ENCODE data around the gene MUC22. TPM values are rescaled to one million over a fixed set of nuclear protein-coding genes. Genes with fewer than 3 reads are reported as not detected.
A peak's percentile ranks its signal among the peaks of the same experiment; 100 is the strongest.
"Not testable (repeated sequence)": the region's sequence is repeated elsewhere in the genome, so short reads cannot be mapped to it uniquely, and the experiment has no call there.

The MUC22 gene
- total RNA-seq, 1 experiment from 2014 or later, result not detected

DNA sequence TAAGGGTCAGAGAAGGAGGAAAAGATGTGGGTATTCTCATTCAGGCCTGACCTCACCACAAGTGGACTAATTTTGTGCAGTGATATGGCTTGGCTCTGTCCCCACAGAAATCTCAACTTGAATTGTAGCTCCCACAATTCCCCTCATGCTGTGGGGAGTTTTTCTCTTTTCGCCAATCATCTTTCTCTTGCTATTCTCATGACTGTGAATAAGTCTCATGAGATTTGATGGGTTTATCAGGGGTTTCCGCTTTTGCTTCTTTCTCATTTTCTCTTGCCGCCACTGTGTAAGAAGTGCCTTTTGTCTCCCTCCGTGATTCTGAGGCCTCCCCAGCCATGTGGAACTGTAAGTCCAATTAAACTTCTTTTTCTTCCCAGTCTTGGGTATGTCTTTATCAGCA, 42.9 kb downstream of the MUC22 start:
- not testable (repeated sequence) for H3K27ac ChIP-seq (ENCODE audit: low read length); H3K27me3 ChIP-seq (ENCODE audit: low read length); H4K20me1 ChIP-seq (ENCODE audit: insufficient read depth, low read depth, low read length); H3K79me2 ChIP-seq (ENCODE audit: low read length); H3K9me2 ChIP-seq (replicated peaks; ENCODE audit: insufficient read depth, low read length); H3K36me3 ChIP-seq (ENCODE audit: insufficient read depth, low read length); H3K9me3 ChIP-seq (ENCODE audit: low read length)
- H2AFZ ChIP-seq (ENCODE audit: low read length), result 0 out of 2 replicates have a peak overlapping the region, but pooled peaks have one; percentile 88
- H3K4me1 ChIP-seq (ENCODE audit: low read length), result peaks cover 12% of the 10 kb centered on the region
- peak overlapping the region; percentile 46 for H3K4me2 ChIP-seq (ENCODE audit: low read depth, low read length, poor library complexity, severe bottlenecking)
- peak; percentile 67 for DNase-seq
- H3K4me3 ChIP-seq (ENCODE audit: low read length), result peak overlapping the region; percentile 46
- peak overlapping the region; percentile 63 for H3K9ac ChIP-seq (ENCODE audit: low read length)

- H3K9ac ChIP-seq (ENCODE audit: low read length), result peak overlapping the region; percentile 63
- H3K4me2 ChIP-seq (ENCODE audit: low read depth, low read length, poor library complexity, severe bottlenecking), result peak overlapping the region; percentile 46
- no peaks in the 10 kb centered on the region for H3K79me2 ChIP-seq (ENCODE audit: low read length)
- no peak overlapping the region for H3K27ac ChIP-seq (ENCODE audit: low read length)
- no peaks in the 10 kb centered on the region for H4K20me1 ChIP-seq (ENCODE audit: insufficient read depth, low read depth, low read length)
- H3K4me1 ChIP-seq (ENCODE audit: low read length), result peaks cover 12% of the 10 kb centered on the region
- H2AFZ ChIP-seq (ENCODE audit: low read length), result no peak overlapping the region
- no peaks in the 10 kb centered on the region for H3K36me3 ChIP-seq (ENCODE audit: insufficient read depth, low read length)
- peak; percentile 54 for DNase-seq
- no peaks in the 10 kb centered on the region for H3K9me2 ChIP-seq (replicated peaks; ENCODE audit: insufficient read depth, low read length)
- H3K9me3 ChIP-seq (ENCODE audit: low read length), result no peaks in the 10 kb centered on the region
- peak overlapping the region; percentile 46 for H3K4me3 ChIP-seq (ENCODE audit: low read length)
- no peaks in the 10 kb centered on the region for H3K27me3 ChIP-seq (ENCODE audit: low read length)
Observed at GRCh38 chr6:31053873-31054272, 43.6 kb downstream of the MUC22 start.

- H3K4me2 ChIP-seq (ENCODE audit: low read depth, low read length, poor library complexity, severe bottlenecking), result no peak overlapping the region
- no peaks in the 10 kb centered on the region for H3K79me2 ChIP-seq (ENCODE audit: low read length)
- H3K9me3 ChIP-seq (ENCODE audit: low read length), result no peaks in the 10 kb centered on the region
- no peaks in the 10 kb centered on the region for H3K9me2 ChIP-seq (replicated peaks; ENCODE audit: insufficient read depth, low read length)
- no peak overlapping the region for H3K4me3 ChIP-seq (ENCODE audit: low read length)
- no peak overlapping the region for H3K9ac ChIP-seq (ENCODE audit: low read length)
- H3K27ac ChIP-seq (ENCODE audit: low read length), result no peak overlapping the region
- no peaks in the 10 kb centered on the region for H4K20me1 ChIP-seq (ENCODE audit: insufficient read depth, low read depth, low read length)
- H3K4me1 ChIP-seq (ENCODE audit: low read length), result peaks cover 12% of the 10 kb centered on the region
- no peaks in the 10 kb centered on the region for H3K36me3 ChIP-seq (ENCODE audit: insufficient read depth, low read length)
- H3K27me3 ChIP-seq (ENCODE audit: low read length), result no peaks in the 10 kb centered on the region
- no peak for DNase-seq
- H2AFZ ChIP-seq (ENCODE audit: low read length), result no peak overlapping the region
Observed at GRCh38 chr6:31055441-31055840, 45.2 kb downstream of the MUC22 start.

- Histone ChIP-seq H3K27ac (ENCODE audit: low read length) (no peak overlapping the region), H3K4me2 (ENCODE audit: low read depth, low read length, poor library complexity, severe bottlenecking) (no peak overlapping the region), H3K9ac (ENCODE audit: low read length) (no peak overlapping the region), H3K36me3 (ENCODE audit: insufficient read depth, low read length) (no peaks in the 10 kb centered on the region), H3K9me2 (replicated peaks; ENCODE audit: insufficient read depth, low read length) (no peaks in the 10 kb centered on the region), H2AFZ (ENCODE audit: low read length) (no peak overlapping the region), H3K9me3 (ENCODE audit: low read length) (no peaks in the 10 kb centered on the region), H3K4me1 (ENCODE audit: low read length) (peaks cover 12% of the 10 kb centered on the region), H3K79me2 (ENCODE audit: low read length) (no peaks in the 10 kb centered on the region), H3K4me3 (ENCODE audit: low read length) (no peak overlapping the region), H4K20me1 (ENCODE audit: insufficient read depth, low read depth, low read length) (no peaks in the 10 kb centered on the region), H3K27me3 (ENCODE audit: low read length) (no peaks in the 10 kb centered on the region)
- no peak for DNase-seq
Observed at GRCh38 chr6:31057426-31058003, 47.2 kb downstream of the MUC22 start.

GRCh38 chr6:31058128-31058894, 48.0 kb downstream of the MUC22 start:
- Histone ChIP-seq H4K20me1 (ENCODE audit: insufficient read depth, low read depth, low read length) (no peaks in the 10 kb centered on the region), H3K9ac (ENCODE audit: low read length) (no peak overlapping the region), H3K4me2 (ENCODE audit: low read depth, low read length, poor library complexity, severe bottlenecking) (no peak overlapping the region), H3K4me1 (ENCODE audit: low read length) (peaks cover 9% of the 10 kb centered on the region), H3K36me3 (ENCODE audit: insufficient read depth, low read length) (no peaks in the 10 kb centered on the region), H3K9me3 (ENCODE audit: low read length) (no peaks in the 10 kb centered on the region), H3K27me3 (ENCODE audit: low read length) (no peaks in the 10 kb centered on the region), H3K79me2 (ENCODE audit: low read length) (no peaks in the 10 kb centered on the region), H3K27ac (ENCODE audit: low read length) (no peak overlapping the region), H3K9me2 (replicated peaks; ENCODE audit: insufficient read depth, low read length) (no peaks in the 10 kb centered on the region), H2AFZ (ENCODE audit: low read length) (no peak overlapping the region), H3K4me3 (ENCODE audit: low read length) (no peak overlapping the region)
- DNase-seq, result peak; percentile 59

DNA sequence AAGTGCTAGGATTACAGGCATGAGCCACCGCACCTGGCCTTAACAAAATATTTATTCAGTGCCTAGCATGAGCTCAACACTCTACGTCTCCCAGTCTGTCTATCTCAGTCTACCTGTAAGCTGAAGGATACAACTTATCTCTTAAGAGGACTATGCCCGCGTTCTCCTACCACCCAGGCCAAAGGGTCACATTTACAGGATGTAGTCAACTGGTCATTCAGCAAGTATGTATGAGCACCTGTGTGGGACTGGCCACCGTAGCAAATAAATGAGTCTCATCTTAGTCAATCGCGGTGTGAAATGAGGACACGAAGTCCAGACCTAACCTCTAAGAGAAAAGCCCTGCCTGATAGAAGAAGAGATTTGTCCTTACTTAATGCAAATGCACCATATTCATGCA, 49.9 kb downstream of the MUC22 start:
- Histone ChIP-seq H4K20me1 (ENCODE audit: insufficient read depth, low read depth, low read length) (no peaks in the 10 kb centered on the region), H3K4me2 (ENCODE audit: low read depth, low read length, poor library complexity, severe bottlenecking) (no peak overlapping the region), H3K9ac (ENCODE audit: low read length) (no peak overlapping the region), H3K79me2 (ENCODE audit: low read length) (no peaks in the 10 kb centered on the region), H3K4me1 (ENCODE audit: low read length) (no peaks in the 10 kb centered on the region), H3K27me3 (ENCODE audit: low read length) (no peaks in the 10 kb centered on the region), H2AFZ (ENCODE audit: low read length) (no peak overlapping the region), H3K36me3 (ENCODE audit: insufficient read depth, low read length) (no peaks in the 10 kb centered on the region), H3K9me2 (replicated peaks; ENCODE audit: insufficient read depth, low read length) (no peaks in the 10 kb centered on the region), H3K9me3 (ENCODE audit: low read length) (no peaks in the 10 kb centered on the region), H3K4me3 (ENCODE audit: low read length) (no peak overlapping the region), H3K27ac (ENCODE audit: low read length) (no peak overlapping the region)
- DNase-seq, result no peak

GRCh38 chr6:31063906-31064435, 53.7 kb downstream of the MUC22 start:
- Histone ChIP-seq H3K4me1 (ENCODE audit: low read length) (no peaks in the 10 kb centered on the region), H3K4me2 (ENCODE audit: low read depth, low read length, poor library complexity, severe bottlenecking) (no peak overlapping the region), H3K27me3 (ENCODE audit: low read length) (no peaks in the 10 kb centered on the region), H3K9me3 (ENCODE audit: low read length) (no peaks in the 10 kb centered on the region), H3K9me2 (replicated peaks; ENCODE audit: insufficient read depth, low read length) (no peaks in the 10 kb centered on the region), H3K79me2 (ENCODE audit: low read length) (no peaks in the 10 kb centered on the region), H4K20me1 (ENCODE audit: insufficient read depth, low read depth, low read length) (no peaks in the 10 kb centered on the region), H3K4me3 (ENCODE audit: low read length) (no peak overlapping the region), H3K36me3 (ENCODE audit: insufficient read depth, low read length) (no peaks in the 10 kb centered on the region), H3K9ac (ENCODE audit: low read length) (no peak overlapping the region), H2AFZ (ENCODE audit: low read length) (no peak overlapping the region), H3K27ac (ENCODE audit: low read length) (no peak overlapping the region)
- DNase-seq, result no peak

- Histone ChIP-seq H3K36me3 (ENCODE audit: insufficient read depth, low read length) (no peaks in the 10 kb centered on the region), H3K9ac (ENCODE audit: low read length) (no peak overlapping the region), H3K27me3 (ENCODE audit: low read length) (no peaks in the 10 kb centered on the region), H3K27ac (ENCODE audit: low read length) (no peak overlapping the region), H2AFZ (ENCODE audit: low read length) (no peak overlapping the region), H3K79me2 (ENCODE audit: low read length) (no peaks in the 10 kb centered on the region), H3K4me2 (ENCODE audit: low read depth, low read length, poor library complexity, severe bottlenecking) (no peak overlapping the region), H3K4me3 (ENCODE audit: low read length) (no peak overlapping the region), H3K4me1 (ENCODE audit: low read length) (no peaks in the 10 kb centered on the region), H3K9me2 (replicated peaks; ENCODE audit: insufficient read depth, low read length) (no peaks in the 10 kb centered on the region), H3K9me3 (ENCODE audit: low read length) (no peaks in the 10 kb centered on the region), H4K20me1 (ENCODE audit: insufficient read depth, low read depth, low read length) (no peaks in the 10 kb centered on the region)
- no peak for DNase-seq
Observed at GRCh38 chr6:31065556-31065955, 55.3 kb downstream of the MUC22 start.

All from Karpas-422 (cell line).